CD4-positive, alpha-beta memory T cell (primary cell): ENCODE measurements around the gene SERTAD3. TPM values are rescaled to one million over a fixed set of nuclear protein-coding genes. Genes with fewer than 3 reads are reported as not detected.
"Not testable (repeated sequence)": the region's sequence is repeated elsewhere in the genome, so short reads cannot be mapped to it uniquely, and the experiment has no call there.

Source experiments
- CTCF ChIA-PET: fragments of 350-600 bp; sonication (Branson Sonifier 250); formaldehyde crosslinking; loops from one replicate; lab custom pipeline; 2021; ENCODE audit warnings: inconsistent platforms; ENCODE audit not compliant: partially characterized antibody; lab: Charles Lee
- POLR2A ChIA-PET: fragments of 350-600 bp; sonication (Branson Sonifier 250); formaldehyde crosslinking; loops from one replicate; lab custom pipeline; 2021; ENCODE audit not compliant: partially characterized antibody; lab: Charles Lee
- DNase-seq, 5 donors: peaks; one replicate each; pipeline versions ENCODE4 v3.0.0 to v3.0.0-alpha.2; 2020 to 2022; ENCODE audit warnings: mixed read lengths in 1 of 5
- H3K27ac ChIP-seq: one replicate; pipeline ENCODE4 v1.7.0; 2013; ENCODE audit warnings: low read depth, low read length
- H3K27me3 ChIP-seq: 2 replicates; pipeline ENCODE4 v1.7.0; 2013; ENCODE audit warnings: mild to moderate bottlenecking, low read length, moderate library complexity; ENCODE audit not compliant: insufficient read depth
- H3K36me3 ChIP-seq: 2 replicates; pipeline ENCODE4 v1.7.0; 2013; ENCODE audit warnings: mild to moderate bottlenecking, low read length, moderate library complexity; ENCODE audit not compliant: insufficient read depth
- H3K4me1 ChIP-seq: 2 replicates; pipeline ENCODE4 v1.7.0; 2013; ENCODE audit warnings: mild to moderate bottlenecking, low read length, moderate library complexity; ENCODE audit not compliant: insufficient read depth
- H3K4me3 ChIP-seq, 2 donors: one replicate each; pipeline ENCODE4 v1.7.0; 2013; ENCODE audit warnings: low read length in 2 of 2, mild to moderate bottlenecking in 1 of 2
- H3K9me3 ChIP-seq, 2 donors: one replicate each; pipeline ENCODE4 v1.7.0; 2013; ENCODE audit warnings: low read length in 2 of 2, control low read depth in 1 of 2; ENCODE audit not compliant: control insufficient read depth in 1 of 2
- H3K27ac Mint-ChIP-seq, 7 donors: one replicate each; pipeline ENCODE4 v1.8.0; 2020 to 2021; ENCODE audit warnings: mixed read lengths in 7 of 7, mild to moderate bottlenecking in 6 of 7, inconsistent platforms in 3 of 7, moderate library complexity in 3 of 7
- H3K27me3 Mint-ChIP-seq, 2 donors: one replicate each; pipeline ENCODE4 v1.8.0; 2020 to 2021; ENCODE audit warnings: mixed read lengths in 2 of 2
- H3K36me3 Mint-ChIP-seq, 2 donors: one replicate each; pipeline ENCODE4 v1.8.0; 2020 to 2021; ENCODE audit warnings: mixed read lengths in 2 of 2, inconsistent platforms in 1 of 2, mild to moderate bottlenecking in 1 of 2
- H3K4me1 Mint-ChIP-seq, 4 donors: one replicate each; pipeline ENCODE4 v1.8.0; 2020 to 2021; ENCODE audit warnings: mixed read lengths in 4 of 4, mild to moderate bottlenecking in 1 of 4
- H3K4me3 Mint-ChIP-seq, 8 donors: one replicate each; pipeline ENCODE4 v1.8.0; 2020 to 2021; ENCODE audit warnings: mixed read lengths in 8 of 8, mild to moderate bottlenecking in 7 of 8, moderate library complexity in 6 of 8, inconsistent platforms in 3 of 8
- H3K9me3 Mint-ChIP-seq, 8 donors: one replicate each; pipeline ENCODE4 v1.8.0; 2020 to 2021; ENCODE audit warnings: mixed read lengths in 8 of 8, mild to moderate bottlenecking in 5 of 8, inconsistent platforms in 3 of 8, moderate library complexity in 1 of 8
- intact Hi-C: fragments of 100-400 bp; cut with micrococcal nuclease; formaldehyde crosslinking; loops from one replicate; pipeline ENCODE4 v1.15.1; 2023
- polyA plus RNA-seq, 2 donors: library from polyadenylated mRNA; unstranded; fragments of 300-500 nt; fragmentation: Illumina TruSeq; gene quantifications; one replicate each; pipeline ENCODE4 v1.2.3, GENCODE V29; 2021
- total RNA-seq, 2 experiments: library from RNA; stranded (reverse); gene quantifications; one replicate each; pipeline ENCODE4 v1.2.3, GENCODE V29; 2021

SERTAD3 gene
- total and polyA plus RNA-seq, 4 experiments from 2014 or later: 9.4 to 19.4 (median 14.6) TPM

GRCh38 chr19:40465557-40466218, 21.6 kb upstream of the SERTAD3 start, which contains the start of gene BLVRB:
Gene BLVRB (minus strand): TSS chr19:40465745. CDS start chr19:40465688, 57 bp downstream.
- H3K4me1 ChIP-seq: peaks cover 28% of the 10 kb centered on the region
- H3K4me3 ChIP-seq: peak within 1 kb of the TSS; percentile 67 to 72
- H3K27ac ChIP-seq: peak within 1 kb of the TSS; percentile 52
- intact Hi-C loops: loop anchor here (1.0 to 5.0 kb wide), 8 partner anchors 21 to 139 kb away; partner anchors contain the start of genes C19orf47, PLD3, SERTAD1 and SERTAD3
- H3K9me3 ChIP-seq: no peaks in the 10 kb centered on the region
- Mint-ChIP-seq H3K27ac (peak within 1 kb of the TSS; percentile 79 to 98 (median 95)), H3K4me3 (peak within 1 kb of the TSS; percentile 85 to 96 (median 86)), H3K27me3 (peaks cover 6 to 20% of the 10 kb centered on the region in 2 donors), H3K4me1 (peaks cover 22 to 31% (median 24%) of the 10 kb centered on the region in 4 donors), H3K36me3 (peaks cover 4 to 6% of the 10 kb centered on the region in 2 donors), H3K9me3 (peaks cover 0 to 2% (median 0%) of the 10 kb centered on the region in 8 donors)
- no peaks in the 10 kb centered on the region for H3K27me3 ChIP-seq
- no peaks in the 10 kb centered on the region for H3K36me3 ChIP-seq
- DNase-seq: peak; percentile 98 to 99 (median 99)
- ChIA-PET CTCF (interaction anchor here (0.9 to 4.4 kb wide), 13 partner anchors 8 to 169 kb away, joined by 3 to 66 read pairs (median 13); partner anchors contain the start of genes SERTAD1 and SERTAD3), POLR2A (interaction anchor here (0.5 to 4.6 kb wide), 22 partner anchors 12 to 1402 kb away, joined by 3 to 51 read pairs (median 4); partner anchors contain the start of genes C19orf47, LTBP4, PLD3 and SERTAD1)

GRCh38 chr19:40465025-40465556, 21.0 kb upstream of the SERTAD3 start:
- peak in 4 of 5 donors; percentile 39 to 71 (median 43) for DNase-seq
- H3K4me1 ChIP-seq: peaks cover 28% of the 10 kb centered on the region
- peak overlapping the region; percentile 61 to 72 for H3K4me3 ChIP-seq
- peak overlapping the region; percentile 52 for H3K27ac ChIP-seq
- H3K9me3 ChIP-seq: no peaks in the 10 kb centered on the region
- ChIA-PET POLR2A (interaction anchor here (0.5 to 4.6 kb wide), 15 partner anchors 19 to 798 kb away, joined by 3 to 51 read pairs (median 5); partner anchors contain the start of genes C19orf47, LTBP4, PLD3 and SERTAD1), CTCF (interaction anchor here (0.9 to 4.4 kb wide), 16 partner anchors 9 to 170 kb away, joined by 3 to 66 read pairs (median 8); partner anchors contain the start of genes SERTAD1 and SERTAD3)
- H3K27me3 ChIP-seq: no peaks in the 10 kb centered on the region
- H3K4me1 Mint-ChIP-seq: peaks cover 22 to 31% (median 24%) of the 10 kb centered on the region in 4 donors
- H3K4me3 Mint-ChIP-seq: peak overlapping the region; percentile 85 to 96 (median 86)
- H3K27ac Mint-ChIP-seq: peak overlapping the region; percentile 79 to 98 (median 92)
- H3K9me3 Mint-ChIP-seq: peaks cover 0 to 2% (median 0%) of the 10 kb centered on the region in 8 donors
- peaks cover 6 to 18% of the 10 kb centered on the region in 2 donors for H3K27me3 Mint-ChIP-seq
- peaks cover 4 to 6% of the 10 kb centered on the region in 2 donors for H3K36me3 Mint-ChIP-seq
- no peaks in the 10 kb centered on the region for H3K36me3 ChIP-seq
- intact Hi-C loops: loop anchor here (1.0 to 5.0 kb wide), 7 partner anchors 21 to 140 kb away; partner anchors contain the start of genes C19orf47, PLD3, SERTAD1 and SERTAD3

GRCh38 chr19:40464059-40465024, 20.2 kb upstream of the SERTAD3 start:
- Histone ChIP-seq H3K4me3 (no peak overlapping the region), H3K27me3 (no peaks in the 10 kb centered on the region), H3K36me3 (no peaks in the 10 kb centered on the region), H3K4me1 (peaks cover 28% of the 10 kb centered on the region), H3K27ac (no peak overlapping the region), H3K9me3 (no peaks in the 10 kb centered on the region)
- H3K4me1 Mint-ChIP-seq: peaks cover 22 to 31% (median 24%) of the 10 kb centered on the region in 4 donors
- ChIA-PET POLR2A (interaction anchor here (0.8 to 4.6 kb wide), 10 partner anchors 20 to 149 kb away, joined by 3 to 51 read pairs (median 11); partner anchors contain the start of genes C19orf47, LTBP4, PLD3 and SERTAD1), CTCF (interaction anchor here (0.6 to 4.4 kb wide), 27 partner anchors 9 to 171 kb away, joined by 3 to 66 read pairs (median 5); partner anchors contain the start of genes C19orf47, PLD3, SERTAD1 and SERTAD3)
- peaks cover 6 to 18% of the 10 kb centered on the region in 2 donors for H3K27me3 Mint-ChIP-seq
- DNase-seq: peak; percentile 54 to 69 (median 63)
- H3K27ac Mint-ChIP-seq: peak overlapping the region; percentile 25 to 98 (median 85)
- H3K9me3 Mint-ChIP-seq: peaks cover 0 to 2% (median 0%) of the 10 kb centered on the region in 8 donors
- peak overlapping the region; percentile 85 to 96 (median 86) for H3K4me3 Mint-ChIP-seq
- intact Hi-C loops: loop anchor here (1.0 to 5.0 kb wide), 8 partner anchors 20 to 170 kb away; partner anchors contain the start of genes C19orf47, PLD3, SERTAD1 and SERTAD3
- peaks cover 4 to 6% of the 10 kb centered on the region in 2 donors for H3K36me3 Mint-ChIP-seq

GRCh38 chr19:40463587-40464037, 19.5 kb upstream of the SERTAD3 start:
- not testable (repeated sequence) for H3K27ac ChIP-seq, H3K36me3 ChIP-seq, H3K36me3 Mint-ChIP-seq, DNase-seq, H3K27me3 ChIP-seq, H3K9me3 Mint-ChIP-seq, H3K9me3 ChIP-seq, H3K4me3 ChIP-seq, H3K27ac Mint-ChIP-seq, H3K4me3 Mint-ChIP-seq
- ChIA-PET CTCF (interaction anchor here (0.6 to 4.4 kb wide), 23 partner anchors 10 to 172 kb away, joined by 3 to 66 read pairs (median 5); partner anchors contain the start of genes C19orf47, PLD3, SERTAD1 and SERTAD3), POLR2A (interaction anchor here (0.9 to 4.6 kb wide), 5 partner anchors 20 to 140 kb away, joined by 3 to 51 read pairs (median 38); partner anchors contain the start of genes LTBP4 and SERTAD3)
- peaks cover 6 to 18% of the 10 kb centered on the region in 2 donors for H3K27me3 Mint-ChIP-seq
- intact Hi-C loops: loop anchor here (1.0 to 2.0 kb wide), 2 partner anchors 141 to 171 kb away; no protein-coding TSS in a partner anchor
- H3K4me1 Mint-ChIP-seq: peaks cover 22 to 31% (median 24%) of the 10 kb centered on the region in 4 donors
- H3K4me1 ChIP-seq: peaks cover 28% of the 10 kb centered on the region

- CTCF ChIA-PET: interaction anchor here (0.7 to 1.1 kb wide), 3 partner anchors 37 to 173 kb away, joined by 3 read pairs; no protein-coding TSS in a partner anchor
Measured at GRCh38 chr19:40461669-40462221, 17.6 kb upstream of the SERTAD3 start.

More at GRCh38 chr19:40461669-40462221, 17.6 kb upstream of the SERTAD3 start:
- Histone ChIP-seq H3K27ac (no peak overlapping the region), H3K9me3 (no peaks in the 10 kb centered on the region), H3K27me3 (no peaks in the 10 kb centered on the region), H3K36me3 (no peaks in the 10 kb centered on the region), H3K4me3 (no peak overlapping the region), H3K4me1 (peaks cover 20% of the 10 kb centered on the region)
- intact Hi-C loops: no loop called here
- no peak for DNase-seq
- peaks cover 22 to 30% (median 24%) of the 10 kb centered on the region in 4 donors for H3K4me1 Mint-ChIP-seq
- peaks cover 4 to 6% of the 10 kb centered on the region in 2 donors for H3K36me3 Mint-ChIP-seq
- H3K9me3 Mint-ChIP-seq: peaks cover 0 to 2% (median 0%) of the 10 kb centered on the region in 8 donors
- no peak overlapping the region for H3K4me3 Mint-ChIP-seq
- peaks cover 6 to 7% of the 10 kb centered on the region in 2 donors for H3K27me3 Mint-ChIP-seq
- H3K27ac Mint-ChIP-seq: peak overlapping the region in 1 of 7 donors; percentile 30
- POLR2A ChIA-PET: no interaction called here
